ENCODE measurements around the gene SPDYE4.

DNA sequence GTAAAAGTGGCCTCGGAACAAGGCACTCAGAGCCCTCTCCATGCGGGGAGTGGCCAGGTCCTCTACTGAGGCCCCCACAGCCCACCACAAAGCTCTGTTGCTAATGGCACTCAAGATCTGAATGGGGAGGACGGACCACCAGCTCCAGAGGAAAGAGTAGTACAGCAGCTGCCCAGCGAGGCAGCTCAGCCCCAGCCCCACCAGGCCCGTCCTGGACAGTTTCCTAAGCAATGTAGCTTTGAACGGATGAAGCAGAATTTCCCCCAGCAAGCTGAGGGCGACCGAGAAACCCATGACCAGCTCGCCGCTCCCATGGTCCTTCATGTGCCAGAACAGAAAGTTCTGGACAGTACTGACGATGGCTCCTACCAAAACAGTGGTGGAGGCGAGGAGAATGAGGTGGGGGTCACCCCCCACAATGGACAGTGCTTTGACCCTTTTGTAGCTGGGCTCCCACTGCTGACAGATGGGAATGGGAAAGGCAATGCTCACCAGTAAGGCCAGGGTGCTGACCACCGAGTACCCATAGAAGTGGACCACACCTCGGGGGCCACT, 39.4 kb upstream of the SPDYE4 start:
- TF ChIP-seq, protein P1, sequence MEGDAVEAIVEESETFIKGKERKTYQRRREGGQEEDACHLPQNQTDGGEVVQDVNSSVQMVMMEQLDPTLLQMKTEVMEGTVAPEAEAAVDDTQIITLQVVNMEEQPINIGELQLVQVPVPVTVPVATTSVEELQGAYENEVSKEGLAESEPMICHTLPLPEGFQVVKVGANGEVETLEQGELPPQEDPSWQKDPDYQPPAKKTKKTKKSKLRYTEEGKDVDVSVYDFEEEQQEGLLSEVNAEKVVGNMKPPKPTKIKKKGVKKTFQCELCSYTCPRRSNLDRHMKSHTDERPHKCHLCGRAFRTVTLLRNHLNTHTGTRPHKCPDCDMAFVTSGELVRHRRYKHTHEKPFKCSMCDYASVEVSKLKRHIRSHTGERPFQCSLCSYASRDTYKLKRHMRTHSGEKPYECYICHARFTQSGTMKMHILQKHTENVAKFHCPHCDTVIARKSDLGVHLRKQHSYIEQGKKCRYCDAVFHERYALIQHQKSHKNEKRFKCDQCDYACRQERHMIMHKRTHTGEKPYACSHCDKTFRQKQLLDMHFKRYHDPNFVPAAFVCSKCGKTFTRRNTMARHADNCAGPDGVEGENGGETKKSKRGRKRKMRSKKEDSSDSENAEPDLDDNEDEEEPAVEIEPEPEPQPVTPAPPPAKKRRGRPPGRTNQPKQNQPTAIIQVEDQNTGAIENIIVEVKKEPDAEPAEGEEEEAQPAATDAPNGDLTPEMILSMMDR (IDR thresholded peaks at IDR 0.05; ENCODE audit: insufficient read depth, low read depth, low read length): no peak
- no peak for TF ChIP-seq EZH2 (IDR thresholded peaks at IDR 0.05; ENCODE audit: insufficient read depth, low read length)

Measured in astrocyte (in vitro differentiated cells and primary cell).